ENCODE results near the gene RIBC2. TPM values are rescaled to one million over a fixed set of nuclear protein-coding genes. Genes with fewer than 3 reads are reported as not detected.

Gene RIBC2
- total RNA-seq, 3 donors from 2014 or later (not counting 1 experiment from before 2014, with no cell fraction given), result 0.38 to 0.86 TPM; not detected in 1

- no peak overlapping the region for H3K4me3 ChIP-seq (ENCODE audit: low read length)
- ATAC-seq (no peak), DNase-seq (no peak)
- 92% methylated on average over 4 of the region's 4 CpGs for WGBS (ENCODE audit: insufficient coverage)
- no peak overlapping the region for H3K27ac ChIP-seq (ENCODE audit: low read length)
- no peaks in the 10 kb centered on the region for H3K36me3 ChIP-seq (ENCODE audit: control insufficient read depth, insufficient read depth, low read length)
- no peaks in the 10 kb centered on the region for H3K9me3 ChIP-seq (ENCODE audit: control insufficient read depth, insufficient read depth, low read length)
- Mint-ChIP-seq H3K4me3 (no peak overlapping the region), H3K4me1 (no peaks in the 10 kb centered on the region), H3K27ac (no peak overlapping the region), H3K36me3 (no peaks in the 10 kb centered on the region), H3K27me3 (ENCODE audit: low read depth in 2 of 2) (no peaks in the 10 kb centered on the region), H3K9me3 (no peaks in the 10 kb centered on the region)
- no peak for TF ChIP-seq CTCF (IDR thresholded peaks at IDR 0.05)
- intact Hi-C loops (cut with micrococcal nuclease), result no loop called here
- H3K27me3 ChIP-seq (ENCODE audit: control insufficient read depth, insufficient read depth, low read length), result no peaks in the 10 kb centered on the region
- peaks cover 14% of the 10 kb centered on the region for H3K4me1 ChIP-seq (ENCODE audit: control insufficient read depth, insufficient read depth, low read length)
Observed at GRCh38 chr22:45420011-45420410, 6.5 kb downstream of the RIBC2 start.

GRCh38 chr22:45420539-45420938, 7.0 kb downstream of the RIBC2 start:
- H3K27me3 Mint-ChIP-seq (ENCODE audit: low read depth in 2 of 2), result no peaks in the 10 kb centered on the region
- TF ChIP-seq CTCF (IDR thresholded peaks at IDR 0.05), result no peak
- H3K4me1 ChIP-seq (ENCODE audit: control insufficient read depth, insufficient read depth, low read length), result peaks cover 19% of the 10 kb centered on the region
- no peak overlapping the region for H3K4me3 ChIP-seq (ENCODE audit: low read length)
- H3K4me1 Mint-ChIP-seq, result no peaks in the 10 kb centered on the region
- ATAC-seq, result no peak
- intact Hi-C loops (cut with micrococcal nuclease), result no loop called here
- no peaks in the 10 kb centered on the region for H3K36me3 Mint-ChIP-seq
- H3K27me3 ChIP-seq (ENCODE audit: control insufficient read depth, insufficient read depth, low read length), result no peaks in the 10 kb centered on the region
- H3K36me3 ChIP-seq (ENCODE audit: control insufficient read depth, insufficient read depth, low read length), result no peaks in the 10 kb centered on the region
- H3K27ac Mint-ChIP-seq, result no peak overlapping the region
- no peak overlapping the region for H3K4me3 Mint-ChIP-seq
- WGBS (ENCODE audit: insufficient coverage), result 98% methylated on average over 2 of the region's 2 CpGs
- H3K9me3 ChIP-seq (ENCODE audit: control insufficient read depth, insufficient read depth, low read length), result no peaks in the 10 kb centered on the region
- H3K27ac ChIP-seq (ENCODE audit: low read length), result no peak overlapping the region
- no peak for DNase-seq
- no peaks in the 10 kb centered on the region for H3K9me3 Mint-ChIP-seq

- H3K27ac ChIP-seq (ENCODE audit: low read length), result no peak overlapping the region
- H3K9me3 Mint-ChIP-seq, result no peaks in the 10 kb centered on the region
- H3K36me3 Mint-ChIP-seq, result no peaks in the 10 kb centered on the region
- WGBS (ENCODE audit: insufficient coverage), result 83% methylated on average over 2 of the region's 2 CpGs
- intact Hi-C loops (cut with micrococcal nuclease), result no loop called here
- no peaks in the 10 kb centered on the region for H3K9me3 ChIP-seq (ENCODE audit: control insufficient read depth, insufficient read depth, low read length)
- DNase-seq, result no peak
- H3K27me3 Mint-ChIP-seq (ENCODE audit: low read depth in 2 of 2), result no peaks in the 10 kb centered on the region
- H3K4me1 Mint-ChIP-seq, result no peaks in the 10 kb centered on the region
- peaks cover 20% of the 10 kb centered on the region for H3K4me1 ChIP-seq (ENCODE audit: control insufficient read depth, insufficient read depth, low read length)
- H3K4me3 ChIP-seq (ENCODE audit: low read length), result no peak overlapping the region
- H3K27ac Mint-ChIP-seq, result no peak overlapping the region
- ATAC-seq, result no peak
- TF ChIP-seq CTCF (IDR thresholded peaks at IDR 0.05), result no peak
- no peaks in the 10 kb centered on the region for H3K27me3 ChIP-seq (ENCODE audit: control insufficient read depth, insufficient read depth, low read length)
- no peaks in the 10 kb centered on the region for H3K36me3 ChIP-seq (ENCODE audit: control insufficient read depth, insufficient read depth, low read length)
- no peak overlapping the region for H3K4me3 Mint-ChIP-seq
Observed at GRCh38 chr22:45421349-45422055, 8.0 kb downstream of the RIBC2 start.
